Measurements from ENCODE around the gene SLC8A1. TPM values are rescaled to one million over a fixed set of nuclear protein-coding genes. Genes with fewer than 3 reads are reported as not detected.

SLC8A1 gene
- total RNA-seq, 1 donor from 2014 or later = 4.2 TPM

DNA sequence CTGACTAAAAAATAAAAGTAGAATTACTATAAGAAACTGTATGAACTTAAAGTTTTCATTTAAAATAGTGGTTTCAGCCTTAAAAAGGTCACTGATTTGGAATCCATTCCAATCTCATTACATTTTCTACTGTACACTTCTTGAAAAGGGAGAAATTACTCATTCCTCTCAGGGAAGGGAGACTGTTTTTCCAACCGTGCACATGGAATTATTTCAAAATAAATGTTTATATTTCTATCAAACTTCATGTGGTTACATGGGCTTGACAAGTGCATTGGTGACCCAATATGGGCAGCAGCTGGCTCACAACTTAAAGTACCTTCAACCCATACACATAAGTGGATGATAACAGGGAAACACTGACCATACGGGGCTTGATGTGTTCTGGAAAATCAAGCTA is 348.3 kb downstream of the SLC8A1 start:
- H3K4me3 Mint-ChIP-seq = no peak overlapping the region

GRCh38 chr2:40103163-40103562 is 348.7 kb downstream of the SLC8A1 start:
- TF ChIP-seq CTCF (conservative IDR thresholded peaks at IDR 0.05) = no peak
- Mint-ChIP-seq H3K27me3 (ENCODE audit: low read depth) (no peaks in the 10 kb centered on the region), H3K36me3 (ENCODE audit: low read depth) (no peaks in the 10 kb centered on the region), H3K4me1 (peaks cover 17% of the 10 kb centered on the region), H3K27ac (ENCODE audit: unreplicated experiment) (no peak overlapping the region), H3K4me3 (no peak overlapping the region), H3K9me3 (peaks cover 3% of the 10 kb centered on the region)
- no peak for DNase-seq (ENCODE audit: low read depth, low spot score)

More for the DNA sequence above, 348.3 kb downstream of the SLC8A1 start:
- peaks cover 3% of the 10 kb centered on the region for H3K9me3 Mint-ChIP-seq
- no peaks in the 10 kb centered on the region for H3K36me3 Mint-ChIP-seq (ENCODE audit: low read depth)
- TF ChIP-seq CTCF (conservative IDR thresholded peaks at IDR 0.05) = no peak
- no peak overlapping the region for H3K27ac Mint-ChIP-seq (ENCODE audit: unreplicated experiment)
- no peaks in the 10 kb centered on the region for H3K27me3 Mint-ChIP-seq (ENCODE audit: low read depth)
- H3K4me1 Mint-ChIP-seq = peaks cover 17% of the 10 kb centered on the region
- no peak for DNase-seq (ENCODE audit: low read depth, low spot score)

- Mint-ChIP-seq H3K9me3 (peaks cover 3% of the 10 kb centered on the region), H3K4me1 (peaks cover 17% of the 10 kb centered on the region), H3K4me3 (no peak overlapping the region), H3K27me3 (ENCODE audit: low read depth) (no peaks in the 10 kb centered on the region), H3K36me3 (ENCODE audit: low read depth) (no peaks in the 10 kb centered on the region), H3K27ac (ENCODE audit: unreplicated experiment) (no peak overlapping the region)
- no peak for DNase-seq (ENCODE audit: low read depth, low spot score)
- TF ChIP-seq CTCF (conservative IDR thresholded peaks at IDR 0.05) = no peak
Measured at GRCh38 chr2:40102447-40102846, 349.4 kb downstream of the SLC8A1 start.

- no peak for TF ChIP-seq CTCF (conservative IDR thresholded peaks at IDR 0.05)
- Mint-ChIP-seq H3K9me3 (no peaks in the 10 kb centered on the region), H3K27me3 (ENCODE audit: low read depth) (no peaks in the 10 kb centered on the region), H3K27ac (ENCODE audit: unreplicated experiment) (no peak overlapping the region), H3K4me3 (no peak overlapping the region), H3K4me1 (peaks cover 17% of the 10 kb centered on the region), H3K36me3 (ENCODE audit: low read depth) (no peaks in the 10 kb centered on the region)
- no peak for DNase-seq (ENCODE audit: low read depth, low spot score)
Measured at GRCh38 chr2:40101131-40101575, 350.7 kb downstream of the SLC8A1 start.

GRCh38 chr2:40100676-40101075 is 351.2 kb downstream of the SLC8A1 start:
- H3K4me1 Mint-ChIP-seq = peaks cover 17% of the 10 kb centered on the region
- no peak for TF ChIP-seq CTCF (conservative IDR thresholded peaks at IDR 0.05)
- no peak for DNase-seq (ENCODE audit: low read depth, low spot score)
- H3K27me3 Mint-ChIP-seq (ENCODE audit: low read depth) = no peaks in the 10 kb centered on the region
- H3K27ac Mint-ChIP-seq (ENCODE audit: unreplicated experiment) = no peak overlapping the region
- H3K4me3 Mint-ChIP-seq = no peak overlapping the region
- no peaks in the 10 kb centered on the region for H3K9me3 Mint-ChIP-seq
- no peaks in the 10 kb centered on the region for H3K36me3 Mint-ChIP-seq (ENCODE audit: low read depth)

Measured in neural crest cell (in vitro differentiated cells).